A375 (cell line): Measurements from ENCODE around the gene C21orf91. TPM values are rescaled to one million over a fixed set of nuclear protein-coding genes. Genes with fewer than 3 reads are reported as not detected.

ENCODE experiments used
- total RNA-seq: library from RNA; depleted of rRNA; stranded (reverse); fragments of >200 nt; shearing (Covaris generic); gene quantifications from 2 replicates; pipeline ENCODE4 v1.2.3, GENCODE V29; 2014; rRNA removed

Gene C21orf91
- total RNA-seq = 6.4 and 6.6 TPM in 2 replicates

GRCh38 chr21:17819114-17819876, at the start of gene C21orf91:
C21orf91 (minus strand) TSS chr21:17819356; CDS start chr21:17818318, 1,038 bp downstream.

Other genes starting within 250 kb of the C21orf91 start
- 35.9 and 40.5 TPM in 2 replicates for gene BTG3, start 206.5 kb downstream of the C21orf91 start, total RNA-seq